Liver (tissue), 3 donors: Measurements from ENCODE around the gene ARAP2.

Source experiments
- EGR1 ChIP-seq, 2 donors: IDR thresholded peaks; 2 replicates each; pipeline ENCODE4 v1.6.1; 2016 to 2018; ENCODE audit warnings: antibody characterized with exemption in 2 of 2, low read depth in 2 of 2
- FOXA1 ChIP-seq: IDR thresholded peaks from 2 replicates; pipeline ENCODE4 v1.6.1; 2016; ENCODE audit warnings: antibody characterized with exemption
- GABPA ChIP-seq, 2 donors: IDR thresholded peaks in 1 of 2; conservative IDR thresholded peaks in 1 of 2; 2 replicates each; pipeline ENCODE4 v1.6.1; 2016; ENCODE audit warnings: antibody characterized with exemption in 2 of 2, mild to moderate bottlenecking in 1 of 2, moderate library complexity in 1 of 2
- HNF4A ChIP-seq, 2 donors: conservative IDR thresholded peaks; 2 replicates each; pipeline ENCODE4 v1.6.1; 2016; ENCODE audit warnings: antibody characterized with exemption in 2 of 2, mild to moderate bottlenecking in 2 of 2
- JUND ChIP-seq, 2 donors: IDR thresholded peaks; 2 replicates each; pipeline ENCODE4 v1.6.1; 2016; ENCODE audit warnings: antibody characterized with exemption in 2 of 2
- RAD21 ChIP-seq, 2 donors: IDR thresholded peaks; 2 replicates each; pipeline ENCODE4 v1.6.1; 2016; ENCODE audit warnings: antibody characterized with exemption in 2 of 2, mild to moderate bottlenecking in 2 of 2
- RXRA ChIP-seq, 2 donors: IDR thresholded peaks; 2 replicates each; pipeline ENCODE4 v1.6.1; 2017 to 2018; ENCODE audit warnings: antibody characterized with exemption in 2 of 2, mild to moderate bottlenecking in 1 of 2
- SP1 ChIP-seq: IDR thresholded peaks from 2 replicates; pipeline ENCODE4 v1.6.1; 2018; ENCODE audit warnings: antibody characterized with exemption, mild to moderate bottlenecking
- TAF1 ChIP-seq: conservative IDR thresholded peaks from 2 replicates; pipeline ENCODE4 v1.6.1; 2016; ENCODE audit warnings: antibody characterized with exemption, mild to moderate bottlenecking
- YY1 ChIP-seq: IDR thresholded peaks from 2 replicates; pipeline ENCODE4 v1.6.1; 2016; ENCODE audit warnings: antibody characterized with exemption, mild to moderate bottlenecking
- TF ChIP-seq, protein P1 (sequence below): fragments of 150-350 bp; IDR thresholded peaks from 2 replicates; pipeline ENCODE4 v1.5.1; 2017; ENCODE audit warnings: improper control_type of control experiment, low read depth, low read length; ENCODE audit not compliant: missing input control
- TF ChIP-seq, protein P2 (sequence below): IDR thresholded peaks from 2 replicates; pipeline ENCODE4 v1.6.1; 2016; ENCODE audit warnings: antibody characterized with exemption, mild to moderate bottlenecking
- TF ChIP-seq, protein P3 (sequence below): IDR thresholded peaks from 2 replicates; pipeline ENCODE4 v1.6.1; 2016; ENCODE audit warnings: antibody characterized with exemption
- TF ChIP-seq, protein P4 (sequence below): IDR thresholded peaks from 2 replicates; pipeline ENCODE4 v1.6.1; 2016; ENCODE audit warnings: antibody characterized with exemption
- donor health status: healthy.
- donor health status: healthy.

DNA sequence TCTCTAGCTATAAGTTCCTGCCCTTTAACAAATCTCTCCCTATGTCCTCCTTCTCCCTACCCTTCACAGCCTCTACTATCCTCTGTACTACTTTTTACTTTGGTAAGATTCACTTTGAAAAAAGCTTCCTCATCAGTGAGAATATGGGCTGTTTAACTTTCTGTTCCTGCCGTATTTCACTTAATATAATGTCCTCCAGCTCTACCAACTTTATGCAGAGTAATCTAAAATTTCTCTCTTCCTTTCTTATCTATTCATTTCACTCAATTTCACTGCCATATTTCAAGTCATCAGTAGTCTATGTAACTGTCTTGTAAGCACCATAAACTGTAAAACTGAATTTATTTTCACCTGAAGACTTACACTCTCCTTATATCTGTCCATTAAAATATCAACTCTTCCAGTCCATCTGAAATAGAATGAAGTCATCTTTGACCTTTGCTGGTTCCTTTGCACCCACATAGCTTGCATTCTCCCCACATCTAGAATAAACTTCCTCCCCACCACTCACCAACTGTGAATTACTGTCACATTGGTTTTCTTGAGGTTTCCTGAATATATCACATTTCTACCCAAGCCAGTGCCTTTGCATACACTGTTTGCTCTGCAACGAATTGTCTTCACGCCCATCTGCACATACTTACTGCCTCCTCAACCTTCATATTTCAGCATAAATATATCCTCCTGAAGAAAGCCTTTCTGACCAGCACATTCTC lies 54.6 kb downstream of the ARAP2 start:
- TF ChIP-seq, protein P1, sequence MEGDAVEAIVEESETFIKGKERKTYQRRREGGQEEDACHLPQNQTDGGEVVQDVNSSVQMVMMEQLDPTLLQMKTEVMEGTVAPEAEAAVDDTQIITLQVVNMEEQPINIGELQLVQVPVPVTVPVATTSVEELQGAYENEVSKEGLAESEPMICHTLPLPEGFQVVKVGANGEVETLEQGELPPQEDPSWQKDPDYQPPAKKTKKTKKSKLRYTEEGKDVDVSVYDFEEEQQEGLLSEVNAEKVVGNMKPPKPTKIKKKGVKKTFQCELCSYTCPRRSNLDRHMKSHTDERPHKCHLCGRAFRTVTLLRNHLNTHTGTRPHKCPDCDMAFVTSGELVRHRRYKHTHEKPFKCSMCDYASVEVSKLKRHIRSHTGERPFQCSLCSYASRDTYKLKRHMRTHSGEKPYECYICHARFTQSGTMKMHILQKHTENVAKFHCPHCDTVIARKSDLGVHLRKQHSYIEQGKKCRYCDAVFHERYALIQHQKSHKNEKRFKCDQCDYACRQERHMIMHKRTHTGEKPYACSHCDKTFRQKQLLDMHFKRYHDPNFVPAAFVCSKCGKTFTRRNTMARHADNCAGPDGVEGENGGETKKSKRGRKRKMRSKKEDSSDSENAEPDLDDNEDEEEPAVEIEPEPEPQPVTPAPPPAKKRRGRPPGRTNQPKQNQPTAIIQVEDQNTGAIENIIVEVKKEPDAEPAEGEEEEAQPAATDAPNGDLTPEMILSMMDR: no peak
- TF ChIP-seq, protein P2, sequence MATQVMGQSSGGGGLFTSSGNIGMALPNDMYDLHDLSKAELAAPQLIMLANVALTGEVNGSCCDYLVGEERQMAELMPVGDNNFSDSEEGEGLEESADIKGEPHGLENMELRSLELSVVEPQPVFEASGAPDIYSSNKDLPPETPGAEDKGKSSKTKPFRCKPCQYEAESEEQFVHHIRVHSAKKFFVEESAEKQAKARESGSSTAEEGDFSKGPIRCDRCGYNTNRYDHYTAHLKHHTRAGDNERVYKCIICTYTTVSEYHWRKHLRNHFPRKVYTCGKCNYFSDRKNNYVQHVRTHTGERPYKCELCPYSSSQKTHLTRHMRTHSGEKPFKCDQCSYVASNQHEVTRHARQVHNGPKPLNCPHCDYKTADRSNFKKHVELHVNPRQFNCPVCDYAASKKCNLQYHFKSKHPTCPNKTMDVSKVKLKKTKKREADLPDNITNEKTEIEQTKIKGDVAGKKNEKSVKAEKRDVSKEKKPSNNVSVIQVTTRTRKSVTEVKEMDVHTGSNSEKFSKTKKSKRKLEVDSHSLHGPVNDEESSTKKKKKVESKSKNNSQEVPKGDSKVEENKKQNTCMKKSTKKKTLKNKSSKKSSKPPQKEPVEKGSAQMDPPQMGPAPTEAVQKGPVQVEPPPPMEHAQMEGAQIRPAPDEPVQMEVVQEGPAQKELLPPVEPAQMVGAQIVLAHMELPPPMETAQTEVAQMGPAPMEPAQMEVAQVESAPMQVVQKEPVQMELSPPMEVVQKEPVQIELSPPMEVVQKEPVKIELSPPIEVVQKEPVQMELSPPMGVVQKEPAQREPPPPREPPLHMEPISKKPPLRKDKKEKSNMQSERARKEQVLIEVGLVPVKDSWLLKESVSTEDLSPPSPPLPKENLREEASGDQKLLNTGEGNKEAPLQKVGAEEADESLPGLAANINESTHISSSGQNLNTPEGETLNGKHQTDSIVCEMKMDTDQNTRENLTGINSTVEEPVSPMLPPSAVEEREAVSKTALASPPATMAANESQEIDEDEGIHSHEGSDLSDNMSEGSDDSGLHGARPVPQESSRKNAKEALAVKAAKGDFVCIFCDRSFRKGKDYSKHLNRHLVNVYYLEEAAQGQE: no peak
- TF ChIP-seq RAD21 (IDR thresholded peaks at IDR 0.05) (no peak), SP1 (no peak), GABPA (IDR thresholded peaks at IDR 0.05 in 1 of 2, conservative IDR thresholded peaks at IDR 0.05 in 1 of 2) (no peak), JUND (IDR thresholded peaks at IDR 0.05) (no peak), FOXA1 (no peak), TAF1 (no peak), EGR1 (IDR thresholded peaks at IDR 0.05; ENCODE audit: low read depth in 2 of 2) (no peak), YY1 (no peak), HNF4A (conservative IDR thresholded peaks at IDR 0.05) (no peak), RXRA (IDR thresholded peaks at IDR 0.05) (no peak)
- TF ChIP-seq, protein P3, sequence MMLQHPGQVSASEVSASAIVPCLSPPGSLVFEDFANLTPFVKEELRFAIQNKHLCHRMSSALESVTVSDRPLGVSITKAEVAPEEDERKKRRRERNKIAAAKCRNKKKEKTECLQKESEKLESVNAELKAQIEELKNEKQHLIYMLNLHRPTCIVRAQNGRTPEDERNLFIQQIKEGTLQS: no peak
- TF ChIP-seq, protein P4, sequence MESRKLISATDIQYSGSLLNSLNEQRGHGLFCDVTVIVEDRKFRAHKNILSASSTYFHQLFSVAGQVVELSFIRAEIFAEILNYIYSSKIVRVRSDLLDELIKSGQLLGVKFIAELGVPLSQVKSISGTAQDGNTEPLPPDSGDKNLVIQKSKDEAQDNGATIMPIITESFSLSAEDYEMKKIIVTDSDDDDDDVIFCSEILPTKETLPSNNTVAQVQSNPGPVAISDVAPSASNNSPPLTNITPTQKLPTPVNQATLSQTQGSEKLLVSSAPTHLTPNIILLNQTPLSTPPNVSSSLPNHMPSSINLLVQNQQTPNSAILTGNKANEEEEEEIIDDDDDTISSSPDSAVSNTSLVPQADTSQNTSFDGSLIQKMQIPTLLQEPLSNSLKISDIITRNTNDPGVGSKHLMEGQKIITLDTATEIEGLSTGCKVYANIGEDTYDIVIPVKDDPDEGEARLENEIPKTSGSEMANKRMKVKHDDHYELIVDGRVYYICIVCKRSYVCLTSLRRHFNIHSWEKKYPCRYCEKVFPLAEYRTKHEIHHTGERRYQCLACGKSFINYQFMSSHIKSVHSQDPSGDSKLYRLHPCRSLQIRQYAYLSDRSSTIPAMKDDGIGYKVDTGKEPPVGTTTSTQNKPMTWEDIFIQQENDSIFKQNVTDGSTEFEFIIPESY: no peak
